D721Med (cell line): ENCODE results near the gene WDR27.

ENCODE experiments used
- DNase-seq: peaks from one replicate; pipeline ENCODE4 v3.0.0; 2011; ENCODE audit warnings: low spot score; ENCODE audit not compliant: insufficient read length
- FAIRE-seq: peaks from 2 replicates; lab custom pipeline; 2011; peaks lifted over from hg19 to GRCh38; lab: Jason Lieb, UNC
- CTCF ChIP-seq: IDR thresholded peaks from 2 replicates; pipeline ENCODE4 v1.5.1; 2012; ENCODE audit warnings: mild to moderate bottlenecking, control low read depth; ENCODE audit not compliant: insufficient read depth; ENCODE audit errors: missing control alignments

WDR27 gene

GRCh38 chr6:169642455-169642854 is 59.4 kb downstream of the WDR27 start:
- DNase-seq (no peak), FAIRE-seq (no peak)
- TF ChIP-seq CTCF, result no peak

GRCh38 chr6:169641461-169642085 is 60.3 kb downstream of the WDR27 start:
- DNase-seq (no peak), FAIRE-seq (no peak)
- TF ChIP-seq CTCF, result no peak

GRCh38 chr6:169640983-169641382 is 60.8 kb downstream of the WDR27 start:
- DNase-seq (no peak), FAIRE-seq (no peak)
- no peak for TF ChIP-seq CTCF

GRCh38 chr6:169640351-169640852 is 61.4 kb downstream of the WDR27 start:
- no peak for TF ChIP-seq CTCF
- no peak for DNase-seq
- FAIRE-seq, result no peak

- FAIRE-seq (no peak), DNase-seq (no peak)
- no peak for TF ChIP-seq CTCF
These were observed 62.1 kb downstream of the WDR27 start for GRCh38 chr6:169639653-169640278.

GRCh38 chr6:169638915-169639314 is 62.9 kb downstream of the WDR27 start:
- no peak for TF ChIP-seq CTCF

GRCh38 chr6:169638388-169638787 is 63.4 kb downstream of the WDR27 start:
- FAIRE-seq, result no peak
- no peak for TF ChIP-seq CTCF
- DNase-seq, result no peak

More at GRCh38 chr6:169638915-169639314, 62.9 kb downstream of the WDR27 start:
- FAIRE-seq (no peak), DNase-seq (no peak)
